GM18870 (cell line): Measurements from ENCODE around the gene PER1.
"Not testable (repeated sequence)": the region's sequence is repeated elsewhere in the genome, so short reads cannot be mapped to it uniquely, and the experiment has no call there.

ENCODE experiments used
- ATAC-seq: cut with Tn5 transposase; IDR thresholded peaks from one replicate; pipeline ENCODE4 v1.9.1; 2021; ENCODE audit warnings: moderate library complexity; ENCODE audit not compliant: unreplicated experiment

Gene PER1

DNA sequence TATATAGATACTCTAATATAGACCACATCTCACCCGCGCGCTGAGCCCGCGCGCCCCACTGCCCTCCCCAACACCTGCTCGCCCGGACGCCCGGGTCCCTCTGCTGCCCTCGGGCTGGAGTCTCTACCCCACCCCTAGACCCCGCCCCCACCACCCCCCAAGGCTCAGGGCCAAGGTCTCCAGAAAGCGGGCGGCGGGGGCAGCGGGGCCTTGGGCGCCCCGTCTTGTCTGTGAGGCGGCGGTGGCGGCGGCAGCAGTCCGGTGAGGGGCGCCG lies 30.9 kb downstream of the PER1 start:
- no peak for ATAC-seq

DNA sequence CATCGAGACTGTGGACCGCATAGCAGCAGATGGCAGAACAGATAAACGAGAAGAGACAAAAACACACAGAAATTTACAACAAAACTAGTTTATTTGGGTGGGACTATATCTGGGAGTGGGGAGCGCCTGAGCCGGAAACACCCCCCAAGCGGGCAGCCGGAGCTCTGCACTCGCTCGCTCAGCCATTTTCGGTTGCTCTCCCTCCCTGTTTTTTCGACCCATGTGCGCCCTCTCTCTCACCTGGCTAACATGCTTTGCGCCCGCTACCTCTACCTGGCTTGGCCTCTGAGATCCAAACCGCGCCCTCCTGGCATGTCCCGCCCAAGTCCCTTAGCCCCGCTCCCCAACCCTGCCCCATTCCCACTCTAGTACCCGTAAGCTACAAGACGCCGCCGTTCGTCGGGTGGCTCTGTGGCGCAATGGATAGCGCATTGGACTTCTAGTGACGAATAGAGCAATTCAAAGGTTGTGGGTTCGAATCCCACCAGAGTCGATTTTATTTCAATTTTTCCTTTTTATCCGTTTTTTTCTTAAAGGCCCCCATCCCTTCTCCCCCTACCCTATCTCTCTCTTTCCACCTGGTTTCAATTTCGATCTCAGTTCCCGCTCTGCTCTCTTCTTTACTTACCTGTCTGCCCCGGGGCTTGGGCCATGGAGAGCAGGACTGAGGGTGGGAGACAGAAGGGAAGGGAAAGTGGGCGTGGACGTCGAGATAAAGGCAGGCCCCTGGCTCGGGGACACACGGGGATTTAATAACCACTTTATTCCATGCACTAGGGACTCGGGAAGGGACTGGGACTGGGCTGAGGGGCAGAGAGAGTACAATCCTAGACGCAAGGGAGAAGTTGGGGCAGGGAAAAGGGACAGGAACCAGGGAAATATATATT lies 31.4 kb downstream of the PER1 start:
- ATAC-seq, result no peak

DNA sequence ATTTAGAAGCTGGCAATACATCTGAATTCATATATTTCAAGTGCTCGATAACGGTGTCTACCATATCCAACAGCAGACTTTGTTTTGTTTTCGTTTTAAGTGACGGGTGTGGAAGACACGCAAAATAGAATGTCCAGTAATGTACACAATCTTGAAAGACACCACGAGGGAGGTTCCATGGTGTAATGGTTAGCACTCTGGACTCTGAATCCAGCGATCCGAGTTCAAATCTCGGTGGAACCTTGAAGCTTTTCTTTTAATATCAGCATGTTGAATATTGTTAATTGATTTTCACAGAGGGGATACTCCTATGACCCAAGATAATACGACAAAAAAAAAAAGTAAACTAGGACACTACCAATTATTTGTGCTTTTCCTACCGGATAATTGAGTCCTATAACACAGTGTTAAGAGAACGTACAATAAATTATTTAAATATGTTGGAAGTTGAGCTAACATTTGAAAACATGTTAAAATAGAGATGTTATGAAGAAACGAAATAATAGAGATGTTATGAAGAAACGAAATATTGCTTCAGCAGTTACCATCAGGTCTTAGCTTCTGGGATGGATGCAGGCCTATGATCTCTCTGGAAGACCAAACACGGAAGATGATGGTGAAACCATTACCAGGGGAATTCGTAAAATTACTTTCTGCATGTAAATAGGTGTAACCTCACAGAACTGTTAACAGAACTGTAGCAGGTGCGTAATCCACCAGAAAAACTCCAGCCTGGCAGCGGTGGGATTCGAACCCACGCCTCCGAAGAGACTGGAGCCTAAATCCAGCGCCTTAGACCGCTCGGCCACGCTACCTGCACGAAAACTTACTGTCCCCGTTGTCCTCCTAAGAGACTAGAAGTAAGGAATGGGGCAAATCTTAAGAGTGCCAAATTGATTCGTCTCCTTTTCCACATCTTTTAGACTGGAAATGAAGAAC lies 32.4 kb downstream of the PER1 start:
- peak; percentile 52 for ATAC-seq

DNA sequence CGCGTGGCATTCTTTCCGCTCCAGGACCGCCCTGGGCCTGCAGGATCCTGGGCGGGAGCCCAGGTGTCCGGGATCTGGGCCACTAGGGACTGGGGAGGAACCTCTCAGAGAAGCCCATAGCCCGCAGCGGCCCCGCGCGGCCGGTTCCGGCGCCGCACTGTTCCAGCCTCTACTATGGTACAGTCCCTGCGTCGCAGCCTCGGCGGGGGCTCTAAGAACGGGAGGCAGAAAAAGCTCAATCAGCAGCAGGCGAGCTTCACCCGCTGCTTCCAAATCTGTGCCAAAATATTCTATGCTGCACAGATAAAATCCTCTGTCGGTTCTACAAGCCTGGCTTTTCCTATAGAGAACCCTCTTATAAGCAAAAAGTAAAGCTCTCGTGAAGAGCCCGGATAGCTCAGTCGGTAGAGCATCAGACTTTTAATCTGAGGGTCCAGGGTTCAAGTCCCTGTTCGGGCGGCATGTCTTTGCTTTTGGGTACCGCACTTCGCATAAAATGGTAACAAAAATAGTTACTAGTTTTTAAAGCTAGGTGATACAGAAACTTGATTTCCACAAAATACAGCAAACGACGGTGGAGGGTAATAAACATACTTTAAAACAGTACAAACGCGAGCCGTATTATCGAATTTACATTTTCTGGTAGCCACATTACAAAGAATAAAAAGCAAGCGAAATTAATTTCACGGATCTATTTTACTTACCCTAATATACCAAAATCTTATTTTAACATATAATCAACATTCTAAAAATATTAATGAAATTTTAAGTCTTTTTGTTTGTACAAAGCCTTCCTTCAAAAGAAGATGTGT lies 33.2 kb downstream of the PER1 start:
- ATAC-seq, result no peak

DNA sequence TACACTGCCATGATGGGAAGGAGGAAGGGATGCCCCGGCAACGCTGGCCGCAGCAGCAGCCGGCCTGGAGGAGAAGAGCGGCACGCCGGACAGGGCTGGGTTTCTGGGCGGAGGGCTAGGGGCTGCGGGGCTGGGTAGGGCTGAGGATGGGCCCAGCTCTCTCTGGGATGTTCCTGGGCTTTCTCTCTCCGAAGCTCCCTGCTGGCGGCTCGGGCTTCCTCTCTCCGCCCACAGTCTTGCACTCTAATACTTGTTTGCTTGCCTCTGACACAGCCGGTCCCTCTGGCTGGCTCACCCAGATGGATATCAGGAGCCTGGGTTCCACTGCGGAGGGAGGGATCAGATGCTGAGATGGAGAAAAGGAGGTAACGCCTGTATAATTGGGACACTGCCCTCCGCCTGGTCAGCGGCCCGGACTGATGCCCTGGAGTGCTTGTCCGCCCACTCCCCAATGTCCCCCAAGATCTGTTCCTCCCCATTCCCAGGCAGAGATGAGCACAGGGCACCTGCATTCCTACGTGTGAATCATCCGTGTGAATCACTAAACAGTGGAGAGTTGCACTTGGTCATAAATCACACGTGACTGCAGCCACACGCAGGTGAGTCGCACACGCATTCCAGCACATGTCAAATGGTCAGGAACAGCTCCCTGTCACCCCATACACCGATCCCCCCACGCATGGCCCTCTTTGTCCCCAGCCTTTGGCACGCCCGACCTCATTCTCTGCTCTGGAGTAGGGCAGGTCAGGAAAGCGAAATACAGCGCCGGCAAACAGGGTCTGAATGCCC lies 34.0 kb downstream of the PER1 start, which contains the start of gene ALOXE3:
Gene ALOXE3 (minus strand): TSS at position 535 of the 789 bp plus-strand sequence. CDS start 524 bp downstream, at position 11.
- ATAC-seq, result no peak

DNA sequence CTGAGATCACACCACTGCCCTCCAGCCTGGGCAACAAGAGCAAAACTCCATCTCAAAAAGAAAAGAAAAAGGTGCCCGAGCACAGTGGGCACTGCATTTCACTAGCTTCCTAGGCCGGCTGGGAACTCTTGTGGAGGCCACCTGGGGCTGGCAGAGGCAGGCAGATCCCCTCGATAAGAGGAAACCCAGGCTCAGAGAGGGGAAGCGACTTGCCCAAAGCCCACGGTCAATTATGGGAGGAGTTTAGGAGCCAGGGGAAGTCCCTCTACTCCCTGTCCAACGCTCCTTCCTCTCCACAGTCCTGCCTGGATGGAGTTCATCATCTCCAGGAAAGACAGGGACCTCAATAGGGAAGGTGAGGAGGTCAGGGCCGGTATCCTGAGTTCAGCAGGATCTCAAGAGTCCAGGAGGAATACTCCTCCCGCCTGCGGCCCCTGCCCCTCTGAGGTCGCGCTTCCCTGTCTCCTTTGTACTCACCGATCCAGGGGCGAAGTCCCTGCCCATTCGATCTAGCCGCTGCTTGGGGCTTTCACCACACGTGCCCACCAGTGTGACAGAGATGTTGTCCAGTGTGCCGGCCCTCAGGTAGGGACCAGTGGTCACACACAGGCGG lies 34.7 kb downstream of the PER1 start:
- no peak for ATAC-seq

DNA sequence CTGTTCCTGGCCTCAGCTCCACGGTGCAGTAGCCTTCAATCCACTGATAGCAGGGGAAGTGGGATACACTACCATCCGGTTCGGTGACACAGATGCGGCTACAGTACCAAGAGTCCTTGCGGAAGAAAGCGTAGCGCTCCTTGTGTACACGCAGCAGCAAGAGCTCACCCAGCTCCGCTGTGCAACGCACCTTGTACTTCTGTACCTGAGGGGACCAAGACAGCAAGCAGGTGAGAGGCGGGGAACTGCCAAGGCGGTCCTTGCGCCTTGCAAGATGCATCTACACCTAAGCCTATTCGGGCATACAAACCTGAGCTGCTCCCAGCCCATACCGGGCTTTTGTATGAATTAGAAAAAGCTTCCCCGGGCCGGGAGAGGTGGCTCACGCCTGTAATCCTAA lies 35.4 kb downstream of the PER1 start:
- no peak for ATAC-seq

DNA sequence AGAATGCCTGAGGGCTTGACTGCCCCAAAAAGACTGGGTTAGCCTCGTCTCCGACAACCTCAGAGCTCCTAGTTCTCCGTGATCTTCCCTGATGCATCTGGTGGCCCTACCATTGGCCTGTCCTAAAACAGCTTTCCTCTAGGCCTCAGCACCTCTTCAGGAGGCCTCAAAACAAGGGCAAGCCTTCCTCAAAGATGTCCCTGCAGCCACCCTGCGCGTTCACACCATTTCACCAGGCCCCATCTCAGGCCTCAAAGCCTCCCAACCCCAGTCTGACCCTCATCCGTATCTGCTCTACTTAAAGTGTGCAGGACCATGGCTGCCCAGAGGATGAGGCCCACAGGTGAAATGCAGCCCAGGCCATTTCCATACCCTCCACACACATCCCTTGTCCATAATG lies 41.3 kb downstream of the PER1 start:
- no peak for ATAC-seq

DNA sequence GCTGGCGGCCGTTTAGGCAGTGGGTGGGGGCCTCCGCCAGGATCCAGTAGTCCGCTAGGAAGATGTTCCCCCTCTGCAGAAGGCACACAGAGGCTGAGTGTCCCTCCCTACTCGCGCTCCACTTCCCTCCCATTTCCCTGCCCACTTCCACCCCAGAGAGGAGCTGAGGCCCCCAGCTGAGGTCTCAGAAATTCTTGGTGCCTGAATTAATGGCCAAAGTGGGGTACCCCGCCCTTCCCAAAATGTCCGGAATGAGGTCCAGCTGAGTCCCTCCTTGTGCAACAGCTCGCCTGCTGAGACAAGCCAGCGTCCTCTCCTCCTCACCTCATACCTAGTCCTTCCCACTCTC lies 41.8 kb downstream of the PER1 start:
- ATAC-seq, result no peak

DNA sequence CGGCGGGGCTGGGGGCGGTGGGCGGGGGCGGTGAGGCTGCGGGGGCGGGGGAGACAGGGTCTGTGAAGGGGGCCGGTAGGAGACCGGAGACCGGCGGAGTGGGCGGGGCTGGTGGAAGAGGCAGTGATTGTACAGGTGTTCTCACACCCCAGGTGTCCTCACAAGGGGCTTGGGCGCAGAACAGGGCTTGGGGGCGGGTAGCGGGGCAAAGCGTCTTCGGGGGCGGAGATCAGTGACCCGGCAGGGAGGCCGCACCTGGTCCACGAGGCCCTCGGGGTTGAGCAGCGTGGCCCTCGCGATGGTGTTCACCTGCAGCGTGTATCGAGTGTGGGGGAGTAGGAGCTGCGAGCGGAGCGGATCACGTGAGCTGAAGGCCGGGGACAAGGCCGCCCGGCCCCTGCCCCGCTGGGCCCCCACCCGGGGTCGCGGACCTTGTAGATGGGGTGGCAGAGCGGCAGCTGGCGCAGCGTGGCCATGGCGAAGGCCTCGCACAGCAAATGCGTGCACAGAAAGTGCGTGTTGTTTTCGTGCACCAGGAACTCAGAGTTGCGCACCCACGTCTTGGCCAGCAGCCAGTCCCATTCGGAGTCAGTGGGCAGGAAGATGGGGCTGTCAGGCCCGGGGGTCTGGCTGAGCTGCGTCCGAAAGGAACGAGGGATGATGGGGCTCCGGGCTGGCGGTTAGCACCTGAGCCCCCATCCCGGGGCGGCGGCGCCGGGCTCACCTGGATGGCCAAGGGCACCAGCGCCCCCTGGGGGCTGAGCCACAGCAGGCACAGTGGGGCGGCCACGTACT lies 42.3 kb downstream of the PER1 start:
- ATAC-seq, result no peak

DNA sequence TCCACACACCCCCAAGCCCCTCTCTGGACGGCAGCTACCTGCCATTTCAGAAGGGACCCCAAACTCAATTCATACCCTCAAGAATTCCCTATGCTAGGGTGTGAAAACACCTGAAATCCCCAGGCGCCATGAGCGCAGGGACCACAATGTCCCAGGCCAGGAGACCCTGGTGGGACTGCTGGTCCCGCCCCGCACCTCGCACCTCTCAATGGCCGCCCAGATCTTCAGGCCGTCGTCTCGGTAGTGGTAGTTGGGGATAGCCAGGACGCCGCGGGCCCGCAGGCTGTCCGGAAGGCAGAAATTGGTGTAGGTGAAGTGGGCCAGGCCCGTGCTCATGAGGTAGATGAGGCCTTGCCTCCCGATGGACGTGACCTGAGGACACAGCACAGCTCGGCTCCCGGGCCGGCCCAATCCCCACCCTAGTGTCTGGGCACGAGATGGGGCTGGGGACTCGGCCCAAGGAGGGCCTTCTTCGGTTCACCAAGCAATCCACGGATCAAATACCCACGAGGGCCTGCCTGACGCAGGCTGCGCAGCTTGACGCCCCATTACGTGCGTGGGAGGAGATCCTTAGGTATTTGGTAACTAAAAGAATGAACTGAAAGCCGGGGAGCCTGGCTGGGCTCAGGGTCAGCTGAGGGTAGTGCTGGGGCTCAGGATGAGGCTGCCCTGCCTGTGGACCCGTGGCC lies 43.1 kb downstream of the PER1 start:
- ATAC-seq, result no peak

DNA sequence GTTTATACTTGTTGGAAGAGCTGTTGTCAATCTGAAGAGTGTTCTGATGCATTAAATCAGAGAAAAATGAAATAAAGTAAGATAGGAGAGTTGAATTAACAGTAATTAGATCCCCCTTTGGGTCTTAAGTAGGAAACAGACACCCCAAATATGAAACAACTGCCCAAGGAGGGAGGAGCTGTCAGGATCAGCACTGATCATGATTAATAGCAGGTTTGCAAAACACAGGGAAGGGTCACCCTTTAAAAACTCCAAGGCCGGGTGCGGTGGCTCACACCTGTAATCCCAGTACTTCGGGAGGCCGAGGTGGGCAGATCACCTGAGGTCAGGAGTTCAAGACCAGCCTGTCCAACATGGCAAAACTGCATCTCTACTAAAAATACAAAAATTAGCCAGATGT lies 45.2 kb downstream of the PER1 start:
- not testable (repeated sequence) for ATAC-seq

DNA sequence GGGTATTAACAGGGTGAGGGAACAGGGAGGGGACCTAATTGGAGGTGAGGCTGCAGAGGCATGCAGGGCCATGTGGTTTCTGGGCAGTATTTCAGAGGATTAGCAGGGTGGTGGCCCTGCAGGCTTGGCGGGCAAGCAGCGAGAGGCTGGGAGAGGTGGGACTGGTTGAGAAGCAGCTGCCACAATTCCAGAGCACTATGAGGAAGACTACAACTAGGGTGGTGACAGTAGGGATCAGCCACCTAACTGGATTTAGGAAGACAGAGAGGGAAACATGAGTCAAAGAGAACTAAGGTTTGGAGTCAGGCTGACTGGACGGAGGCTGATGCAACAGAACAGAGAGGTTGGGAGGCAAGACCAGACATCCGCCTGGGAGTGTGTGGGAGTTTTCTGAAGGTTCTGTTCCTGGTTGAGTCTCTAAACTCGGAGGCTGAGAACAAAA lies 46.2 kb downstream of the PER1 start:
- ATAC-seq, result no peak

DNA sequence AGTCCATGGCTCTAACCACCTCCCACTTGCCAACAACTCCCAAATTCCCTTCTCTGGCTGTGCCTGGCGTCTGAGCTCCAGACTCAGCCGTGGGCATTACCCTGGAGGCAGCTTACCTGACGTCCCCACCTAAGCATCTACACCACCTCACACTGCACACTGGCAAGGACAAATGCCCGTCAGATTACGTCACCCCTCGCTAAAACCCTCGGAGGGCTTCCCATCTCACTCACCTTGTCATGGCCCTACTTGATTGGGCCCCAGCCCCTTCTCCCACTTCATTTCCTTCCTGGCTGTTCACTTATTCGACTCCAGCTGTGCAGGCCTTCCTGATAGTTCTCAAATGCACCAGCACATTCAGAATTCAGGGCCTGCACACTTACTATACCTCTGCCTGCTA lies 47.3 kb downstream of the PER1 start:
- no peak for ATAC-seq

DNA sequence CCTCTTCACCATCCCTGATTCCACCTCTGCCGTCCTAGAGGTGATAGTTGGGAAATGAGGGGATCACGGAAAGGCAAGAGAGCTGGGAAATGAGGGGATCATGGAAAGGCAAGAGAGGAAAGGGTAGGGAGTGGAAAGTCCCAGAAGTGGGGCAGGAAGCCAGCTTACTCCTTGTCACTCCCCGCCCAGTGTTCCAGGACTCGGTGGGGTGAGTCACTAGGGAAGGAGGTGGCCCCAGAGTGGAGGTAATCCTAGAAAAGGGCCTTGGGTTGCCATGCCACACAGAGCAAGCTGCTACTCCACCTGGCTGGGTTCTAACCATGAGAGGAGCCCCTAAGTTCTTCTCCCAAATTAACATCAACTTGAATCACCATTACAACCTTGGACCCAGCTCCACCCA lies 48.7 kb downstream of the PER1 start:
- no peak for ATAC-seq

DNA sequence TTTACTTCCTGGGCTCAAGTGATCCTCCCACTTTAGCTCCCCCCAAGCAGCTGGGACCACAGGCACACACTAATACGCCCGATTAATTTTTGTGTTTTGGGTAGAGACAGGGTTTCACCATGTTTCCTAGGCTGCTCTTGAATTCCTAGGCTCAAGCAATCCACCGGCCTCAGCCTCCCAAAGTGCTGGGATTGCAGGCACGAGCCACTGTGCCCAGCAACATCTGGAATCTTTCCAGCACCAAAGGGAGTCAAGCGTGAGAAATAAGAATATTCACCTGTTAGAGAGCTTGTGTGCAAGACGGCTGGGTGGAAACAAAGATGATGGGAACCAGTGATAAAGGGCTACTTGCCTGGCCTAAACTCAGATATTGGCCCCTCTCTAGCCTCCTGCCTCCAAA lies 50.5 kb downstream of the PER1 start:
- ATAC-seq, result no peak

DNA sequence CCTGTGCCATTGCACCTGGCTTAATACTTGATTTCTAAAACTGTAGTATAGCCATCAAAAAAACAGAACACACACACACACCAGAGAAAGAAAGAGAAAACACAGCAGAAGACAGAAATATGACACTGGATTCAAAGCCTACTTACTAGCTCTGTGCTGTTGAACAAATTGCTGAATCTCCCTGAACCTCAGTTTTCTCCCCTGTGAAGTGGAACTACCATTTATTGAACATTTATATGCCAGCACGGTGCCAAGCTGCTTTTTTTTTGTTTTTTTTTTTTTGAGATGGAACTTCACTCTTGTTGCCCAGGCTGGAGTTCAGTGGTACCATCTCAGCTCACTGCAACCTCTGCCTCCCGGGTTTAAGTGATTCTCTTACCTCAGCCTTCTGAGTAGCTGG lies 51.4 kb downstream of the PER1 start:
- no peak for ATAC-seq

DNA sequence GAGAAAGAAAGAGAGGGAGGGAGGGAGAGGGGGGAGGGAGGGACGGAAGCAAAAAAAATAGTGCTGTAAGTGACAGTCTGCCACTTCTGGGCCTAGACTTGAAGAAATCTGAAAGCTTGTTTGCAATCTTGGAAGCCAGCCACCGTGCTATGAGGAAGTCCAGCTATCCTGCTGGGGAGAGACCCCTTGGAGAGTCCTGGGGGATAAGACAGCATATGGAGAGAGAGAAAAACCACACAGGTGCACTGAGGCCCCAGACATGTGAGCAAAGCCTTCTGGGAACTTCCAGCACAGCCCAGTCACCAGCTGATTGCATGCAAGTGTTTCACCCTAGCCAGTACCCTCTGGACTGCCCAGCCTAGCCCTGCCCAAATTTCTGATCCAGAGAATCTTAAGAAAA lies 52.1 kb downstream of the PER1 start:
- no peak for ATAC-seq

DNA sequence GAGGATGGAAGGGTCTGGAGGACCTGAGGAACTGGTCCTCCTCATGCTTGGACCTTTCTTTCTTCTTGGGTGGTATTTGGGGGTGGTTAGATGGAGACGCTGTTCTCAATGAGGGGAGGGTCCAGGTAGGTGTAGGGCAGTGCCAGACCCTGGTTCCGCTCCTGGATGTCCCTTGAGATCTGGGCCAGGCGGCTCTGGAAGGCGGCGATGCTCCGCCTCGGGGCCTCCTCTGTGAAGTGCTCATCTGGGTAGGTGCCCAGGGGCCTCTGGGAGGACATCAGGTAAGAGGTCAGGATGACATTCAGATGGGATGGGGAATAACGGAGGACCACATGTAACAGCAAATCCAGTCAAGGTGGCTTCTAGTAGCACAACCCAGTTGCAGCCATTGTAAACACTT lies 55.7 kb downstream of the PER1 start:
- ATAC-seq, result no peak
